ENCODE data around the gene CPLX3.
A peak's percentile ranks its signal among the peaks of the same experiment; 100 is the strongest.
"Not testable (repeated sequence)": the region's sequence is repeated elsewhere in the genome, so short reads cannot be mapped to it uniquely, and the experiment has no call there.

CPLX3 gene

DNA sequence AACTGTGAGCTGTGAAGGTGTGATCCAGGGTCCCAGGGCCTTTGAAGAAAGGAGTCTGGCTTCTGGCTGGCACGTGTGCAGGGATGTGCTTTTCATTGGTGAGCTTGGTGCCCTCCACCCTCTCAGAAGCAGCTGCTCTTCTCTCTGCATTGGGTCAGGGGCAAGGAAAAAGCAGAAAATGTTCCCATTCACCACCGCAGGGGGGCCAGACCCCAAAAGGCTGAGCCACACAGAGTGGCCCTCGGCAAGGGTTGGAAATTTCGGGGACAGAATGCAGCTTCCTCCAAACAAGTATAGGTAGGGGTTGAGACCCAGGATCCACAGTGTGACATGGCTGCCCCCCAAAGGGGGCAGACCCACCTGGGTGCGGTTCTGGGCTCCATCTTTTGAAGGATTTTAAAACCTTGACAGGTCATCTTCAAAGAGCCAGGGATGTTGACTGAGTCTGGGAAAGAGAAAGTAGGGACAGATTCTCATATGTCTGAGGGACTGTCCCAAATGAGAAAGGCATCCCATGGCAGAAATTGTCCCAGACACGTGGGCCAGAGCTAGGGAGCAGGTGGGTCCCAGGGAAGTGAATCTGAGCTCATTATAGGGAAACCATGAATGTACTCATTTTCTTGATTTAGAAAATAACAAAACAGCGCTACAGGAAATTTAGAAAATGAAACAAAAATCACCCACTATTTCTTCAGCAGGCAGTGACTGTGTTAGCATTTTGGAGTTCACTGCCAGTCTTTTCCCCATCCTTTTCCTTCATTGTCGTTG is 41.8 kb upstream of the CPLX3 start:
- TF ChIP-seq, protein P1, sequence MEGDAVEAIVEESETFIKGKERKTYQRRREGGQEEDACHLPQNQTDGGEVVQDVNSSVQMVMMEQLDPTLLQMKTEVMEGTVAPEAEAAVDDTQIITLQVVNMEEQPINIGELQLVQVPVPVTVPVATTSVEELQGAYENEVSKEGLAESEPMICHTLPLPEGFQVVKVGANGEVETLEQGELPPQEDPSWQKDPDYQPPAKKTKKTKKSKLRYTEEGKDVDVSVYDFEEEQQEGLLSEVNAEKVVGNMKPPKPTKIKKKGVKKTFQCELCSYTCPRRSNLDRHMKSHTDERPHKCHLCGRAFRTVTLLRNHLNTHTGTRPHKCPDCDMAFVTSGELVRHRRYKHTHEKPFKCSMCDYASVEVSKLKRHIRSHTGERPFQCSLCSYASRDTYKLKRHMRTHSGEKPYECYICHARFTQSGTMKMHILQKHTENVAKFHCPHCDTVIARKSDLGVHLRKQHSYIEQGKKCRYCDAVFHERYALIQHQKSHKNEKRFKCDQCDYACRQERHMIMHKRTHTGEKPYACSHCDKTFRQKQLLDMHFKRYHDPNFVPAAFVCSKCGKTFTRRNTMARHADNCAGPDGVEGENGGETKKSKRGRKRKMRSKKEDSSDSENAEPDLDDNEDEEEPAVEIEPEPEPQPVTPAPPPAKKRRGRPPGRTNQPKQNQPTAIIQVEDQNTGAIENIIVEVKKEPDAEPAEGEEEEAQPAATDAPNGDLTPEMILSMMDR (IDR thresholded peaks at IDR 0.05; ENCODE audit: low read depth, low read length) = no peak
- no peak for DNase-seq (ENCODE audit: low read depth in 2 of 2)
- no peak overlapping the region for H3K4me3 ChIP-seq (replicated peaks in 1 of 2; ENCODE audit: low read depth in 2 of 2, low read length in 2 of 2)

DNA sequence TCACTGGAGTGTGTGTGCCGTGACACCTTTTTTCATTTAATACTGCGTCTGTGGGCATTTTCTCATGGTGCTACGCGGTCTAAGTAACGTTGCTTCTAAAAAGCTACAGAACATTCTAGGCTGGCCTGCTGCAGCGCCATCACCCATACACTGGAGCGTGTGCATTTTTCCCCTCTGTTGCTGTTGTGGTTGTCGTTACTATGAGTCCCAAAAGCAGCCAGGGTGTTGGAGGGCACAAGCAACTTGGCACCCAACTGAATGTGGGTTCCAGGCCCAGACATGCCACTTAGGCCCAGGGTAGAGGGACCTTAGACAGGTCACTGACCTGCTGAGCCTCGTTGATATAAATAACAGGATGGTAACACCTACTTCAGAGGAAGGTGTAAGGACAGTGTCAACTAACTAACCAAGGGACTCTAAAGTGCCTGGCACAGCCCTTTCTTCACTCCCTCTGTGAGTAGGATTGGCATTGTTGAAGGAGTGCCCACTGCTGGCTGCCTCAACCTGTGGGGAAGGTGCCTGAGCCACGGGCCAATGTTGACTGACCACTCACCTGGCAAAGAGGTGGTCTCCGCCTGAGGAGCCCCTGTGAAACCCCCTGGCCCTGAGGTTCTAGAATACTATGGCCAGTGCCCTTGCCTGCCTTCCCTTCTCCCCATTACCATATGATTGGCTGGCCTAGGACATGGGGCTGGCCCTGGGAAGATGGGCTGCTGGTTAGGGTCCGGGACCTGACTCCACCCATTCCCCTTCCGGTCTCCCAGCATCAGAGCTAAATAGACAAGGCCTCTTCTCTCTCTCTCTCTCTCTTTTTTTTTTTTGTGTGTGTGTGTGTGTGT is 41.0 kb upstream of the CPLX3 start:
- DNase-seq (ENCODE audit: low read depth in 2 of 2) = no peak
- TF ChIP-seq, protein P1 (IDR thresholded peaks at IDR 0.05; ENCODE audit: low read depth, low read length) = no peak
- H3K4me3 ChIP-seq (replicated peaks in 1 of 2; ENCODE audit: low read depth in 2 of 2, low read length in 2 of 2) = no peak overlapping the region

DNA sequence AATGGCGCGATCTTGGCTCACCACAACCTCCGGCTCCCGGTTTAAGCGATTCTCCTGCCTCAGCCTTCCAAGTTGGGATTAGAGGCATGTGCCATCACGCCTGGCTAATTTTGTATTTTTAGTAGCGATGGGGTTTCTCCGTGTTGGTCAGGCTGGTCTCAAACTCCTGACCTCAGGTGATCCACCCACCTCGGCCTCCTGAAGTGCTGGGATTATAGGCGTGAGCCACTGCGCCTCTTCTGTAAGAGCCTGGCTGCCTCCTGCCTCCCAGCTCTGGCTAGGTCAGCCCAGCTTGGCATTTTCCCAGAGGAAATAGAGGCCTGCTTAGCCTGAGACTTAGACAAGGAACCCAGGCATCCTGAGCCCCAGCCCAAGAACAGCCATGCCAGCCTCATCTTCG is 40.3 kb upstream of the CPLX3 start:
- not testable (repeated sequence) for H3K4me3 ChIP-seq (replicated peaks in 1 of 2; ENCODE audit: low read depth in 2 of 2, low read length in 2 of 2); DNase-seq (ENCODE audit: low read depth in 2 of 2)

DNA sequence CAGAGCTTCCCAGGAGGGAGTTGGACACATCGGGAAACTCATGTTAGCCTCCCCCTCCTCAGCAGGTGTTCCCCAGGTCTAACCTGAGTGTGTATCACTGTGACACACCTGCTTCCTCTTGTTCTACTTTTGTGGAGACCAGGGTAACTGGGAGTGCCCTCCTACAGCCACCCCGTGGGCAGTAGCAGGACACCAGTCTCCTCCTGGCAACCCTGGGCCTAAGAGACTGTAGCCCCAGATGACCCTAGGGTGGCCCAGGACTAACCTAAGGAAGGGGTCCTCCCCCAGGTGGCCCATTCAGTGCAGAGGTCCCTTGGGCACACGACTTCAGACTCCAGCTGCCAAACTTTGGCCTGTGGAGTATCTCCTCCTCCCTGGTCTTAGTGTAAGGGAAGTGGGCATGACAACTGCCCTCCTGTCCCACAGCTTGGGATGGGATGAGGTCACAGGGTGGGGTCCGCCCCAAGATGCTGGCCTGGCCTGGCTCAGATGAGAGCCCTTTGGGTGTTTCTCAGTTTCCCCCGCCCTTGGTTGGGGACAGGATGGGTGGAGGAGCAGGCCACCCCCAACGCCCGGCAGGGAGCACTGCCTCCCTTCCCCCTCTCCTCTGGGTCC is 39.8 kb upstream of the CPLX3 start:
- H3K4me3 ChIP-seq (replicated peaks in 1 of 2; ENCODE audit: low read depth in 2 of 2, low read length in 2 of 2) = no peak overlapping the region
- DNase-seq (ENCODE audit: low read depth in 2 of 2) = no peak
- TF ChIP-seq, protein P1 (IDR thresholded peaks at IDR 0.05; ENCODE audit: low read depth, low read length) = no peak

DNA sequence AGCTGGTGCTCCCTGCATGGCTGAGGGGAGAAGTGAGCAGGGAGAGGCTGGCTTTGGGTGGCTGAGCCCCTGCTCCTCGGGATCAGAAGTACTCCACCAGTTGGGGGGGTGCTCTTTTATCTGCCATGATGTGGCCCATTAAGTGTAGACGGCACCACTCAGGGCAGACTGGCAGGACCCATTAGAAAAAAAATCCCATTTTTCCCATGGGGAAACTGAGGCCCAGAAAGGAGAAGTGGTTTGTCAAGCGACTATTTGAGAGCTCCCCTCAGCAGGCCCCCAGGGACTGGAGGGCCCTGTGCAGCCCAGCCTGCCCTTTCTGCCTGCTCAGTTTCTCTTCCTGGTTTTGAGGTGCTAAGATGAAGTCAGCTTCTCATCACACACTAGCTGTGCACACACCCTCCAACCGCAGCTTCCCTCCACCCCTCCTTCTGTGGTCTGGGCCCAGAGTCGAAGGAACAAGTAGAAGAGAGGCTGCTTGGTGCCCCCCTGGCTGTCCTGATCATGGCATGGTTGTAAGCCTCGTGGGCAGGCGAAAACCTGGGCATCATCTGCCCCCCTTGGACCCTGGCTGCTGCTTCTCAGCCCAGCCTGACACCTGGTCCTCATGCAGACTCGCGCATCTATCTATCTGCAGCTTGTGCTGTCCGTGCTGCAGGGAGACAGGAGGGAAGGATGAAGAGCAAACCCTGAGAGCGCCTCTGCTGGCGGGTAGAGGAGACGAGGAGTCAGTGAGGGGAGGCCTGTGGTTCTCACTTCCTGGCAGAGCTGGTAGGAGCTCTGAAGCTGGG is 39.0 kb upstream of the CPLX3 start:
- no peak overlapping the region for H3K4me3 ChIP-seq (replicated peaks in 1 of 2; ENCODE audit: low read depth in 2 of 2, low read length in 2 of 2)
- DNase-seq (ENCODE audit: low read depth in 2 of 2) = peak; percentile 70 to 72
- TF ChIP-seq, protein P1 (IDR thresholded peaks at IDR 0.05; ENCODE audit: low read depth, low read length) = peak; percentile 74

DNA sequence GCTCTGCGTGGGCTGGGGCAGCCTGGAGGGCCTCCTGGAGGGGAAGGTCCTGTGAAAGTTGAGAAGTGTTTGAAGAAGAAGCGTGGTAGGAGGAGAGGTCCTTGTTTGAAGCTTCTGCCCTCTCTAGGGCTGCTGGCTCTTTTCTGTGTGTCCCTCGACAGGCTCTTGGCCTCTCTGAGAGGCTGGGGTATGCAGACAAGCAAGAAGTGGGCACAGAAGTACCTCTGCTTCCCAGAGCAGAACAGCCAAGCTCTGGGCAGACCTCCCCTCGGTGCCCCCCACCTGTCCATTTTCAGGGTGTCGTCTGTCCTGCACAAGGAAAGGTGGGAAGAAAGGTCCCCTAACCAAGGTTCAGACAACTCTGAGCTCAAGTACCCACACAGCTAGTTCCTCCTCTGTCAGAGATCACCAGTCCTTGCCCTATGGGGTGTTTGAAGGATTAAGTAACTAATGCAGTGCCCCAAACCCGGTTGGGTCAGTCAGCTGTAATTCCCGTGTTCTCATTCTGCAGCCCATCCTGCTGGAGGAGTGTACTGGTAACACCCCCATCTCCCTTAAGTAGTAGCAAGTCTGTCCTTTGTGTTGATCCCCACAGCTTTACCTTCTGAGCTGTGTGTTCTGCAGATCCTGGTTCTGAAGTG is 38.3 kb upstream of the CPLX3 start:
- H3K4me3 ChIP-seq (replicated peaks in 1 of 2; ENCODE audit: low read depth in 2 of 2, low read length in 2 of 2) = no peak overlapping the region
- DNase-seq (ENCODE audit: low read depth in 2 of 2) = no peak
- TF ChIP-seq, protein P1 (IDR thresholded peaks at IDR 0.05; ENCODE audit: low read depth, low read length) = no peak
